AG08396 (cell line): Measurements from ENCODE around the gene TOP3A.
A peak's percentile ranks its signal among the peaks of the same experiment; 100 is the strongest.
"Not testable (repeated sequence)": the region's sequence is repeated elsewhere in the genome, so short reads cannot be mapped to it uniquely, and the experiment has no call there.

Experiments
- DNase-seq: peaks from one replicate; pipeline ENCODE4 v3.0.0; 2012; ENCODE audit warnings: low spot score, mixed read lengths

Gene TOP3A, protein sequence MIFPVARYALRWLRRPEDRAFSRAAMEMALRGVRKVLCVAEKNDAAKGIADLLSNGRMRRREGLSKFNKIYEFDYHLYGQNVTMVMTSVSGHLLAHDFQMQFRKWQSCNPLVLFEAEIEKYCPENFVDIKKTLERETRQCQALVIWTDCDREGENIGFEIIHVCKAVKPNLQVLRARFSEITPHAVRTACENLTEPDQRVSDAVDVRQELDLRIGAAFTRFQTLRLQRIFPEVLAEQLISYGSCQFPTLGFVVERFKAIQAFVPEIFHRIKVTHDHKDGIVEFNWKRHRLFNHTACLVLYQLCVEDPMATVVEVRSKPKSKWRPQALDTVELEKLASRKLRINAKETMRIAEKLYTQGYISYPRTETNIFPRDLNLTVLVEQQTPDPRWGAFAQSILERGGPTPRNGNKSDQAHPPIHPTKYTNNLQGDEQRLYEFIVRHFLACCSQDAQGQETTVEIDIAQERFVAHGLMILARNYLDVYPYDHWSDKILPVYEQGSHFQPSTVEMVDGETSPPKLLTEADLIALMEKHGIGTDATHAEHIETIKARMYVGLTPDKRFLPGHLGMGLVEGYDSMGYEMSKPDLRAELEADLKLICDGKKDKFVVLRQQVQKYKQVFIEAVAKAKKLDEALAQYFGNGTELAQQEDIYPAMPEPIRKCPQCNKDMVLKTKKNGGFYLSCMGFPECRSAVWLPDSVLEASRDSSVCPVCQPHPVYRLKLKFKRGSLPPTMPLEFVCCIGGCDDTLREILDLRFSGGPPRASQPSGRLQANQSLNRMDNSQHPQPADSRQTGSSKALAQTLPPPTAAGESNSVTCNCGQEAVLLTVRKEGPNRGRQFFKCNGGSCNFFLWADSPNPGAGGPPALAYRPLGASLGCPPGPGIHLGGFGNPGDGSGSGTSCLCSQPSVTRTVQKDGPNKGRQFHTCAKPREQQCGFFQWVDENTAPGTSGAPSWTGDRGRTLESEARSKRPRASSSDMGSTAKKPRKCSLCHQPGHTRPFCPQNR

DNA sequence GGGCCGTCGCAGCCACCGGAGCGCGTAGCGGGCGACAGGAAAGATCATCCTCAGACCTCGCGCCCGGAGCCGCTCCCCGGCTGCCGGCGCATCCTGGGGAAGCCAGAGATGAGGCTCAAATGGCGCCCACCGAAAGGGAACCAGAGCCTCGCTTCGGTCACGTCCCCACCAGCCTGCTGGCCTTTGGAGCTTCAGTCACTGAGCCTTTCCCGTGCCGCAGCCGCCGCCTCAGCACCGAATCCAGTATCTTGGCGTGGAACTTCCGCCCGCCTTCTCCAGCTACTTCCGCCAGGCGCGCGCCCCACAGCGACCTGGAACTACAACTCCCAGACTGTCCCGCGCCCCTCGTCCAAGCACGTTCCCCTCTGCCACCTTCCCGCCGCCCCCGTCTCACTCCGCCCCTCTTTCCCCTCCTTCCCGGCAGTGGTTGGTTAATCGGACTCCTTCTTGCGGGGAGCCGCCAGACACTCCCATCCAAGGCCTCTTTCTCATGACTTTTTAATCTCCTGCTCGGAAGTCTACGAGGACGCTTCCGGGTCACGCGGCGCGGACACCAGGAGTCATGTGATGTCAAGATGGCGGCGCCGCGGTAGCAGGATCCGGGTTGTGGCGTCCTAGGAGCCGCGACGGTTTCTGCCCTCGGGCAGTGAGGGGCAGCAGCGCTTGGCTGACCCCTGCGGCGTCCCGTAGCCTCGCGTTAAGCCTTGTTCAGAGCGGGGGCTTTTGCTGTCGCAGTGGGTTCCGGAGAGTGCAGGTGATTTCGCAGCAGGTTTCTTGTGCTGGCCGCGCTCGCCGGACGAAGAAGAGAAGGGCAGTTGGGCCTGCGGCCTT is at the start of gene TOP3A, which contains the start of gene SMCR8:
TOP3A (minus strand) TSS at position 264 of the 831 bp plus-strand sequence; CDS start at position 48, 216 bp downstream.
SMCR8 (plus strand) TSS at position 563 of the 831 bp plus-strand sequence. CDS start 497 bp downstream, outside the sequence.
- peak; percentile 94 for DNase-seq

DNA sequence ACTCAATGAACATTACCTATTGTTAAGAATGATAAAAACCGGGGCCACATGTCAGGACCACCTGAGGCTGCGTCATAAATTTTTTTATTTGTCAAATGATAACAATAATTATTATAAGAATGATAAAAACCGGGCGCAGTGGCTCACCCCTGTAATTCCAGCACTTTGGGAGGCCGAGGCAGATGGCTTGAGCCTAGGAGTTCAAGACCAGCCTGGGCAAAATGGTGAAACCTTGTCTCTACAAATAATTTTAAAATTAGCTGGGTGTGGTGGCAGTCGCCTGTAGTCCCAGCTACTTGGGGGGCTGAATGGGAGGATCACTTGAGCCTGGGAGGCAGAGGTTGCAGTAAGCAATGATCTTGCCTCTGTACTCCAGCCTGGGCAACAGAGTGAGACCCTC is 49.4 kb upstream of the TOP3A start:
- no peak for DNase-seq

DNA sequence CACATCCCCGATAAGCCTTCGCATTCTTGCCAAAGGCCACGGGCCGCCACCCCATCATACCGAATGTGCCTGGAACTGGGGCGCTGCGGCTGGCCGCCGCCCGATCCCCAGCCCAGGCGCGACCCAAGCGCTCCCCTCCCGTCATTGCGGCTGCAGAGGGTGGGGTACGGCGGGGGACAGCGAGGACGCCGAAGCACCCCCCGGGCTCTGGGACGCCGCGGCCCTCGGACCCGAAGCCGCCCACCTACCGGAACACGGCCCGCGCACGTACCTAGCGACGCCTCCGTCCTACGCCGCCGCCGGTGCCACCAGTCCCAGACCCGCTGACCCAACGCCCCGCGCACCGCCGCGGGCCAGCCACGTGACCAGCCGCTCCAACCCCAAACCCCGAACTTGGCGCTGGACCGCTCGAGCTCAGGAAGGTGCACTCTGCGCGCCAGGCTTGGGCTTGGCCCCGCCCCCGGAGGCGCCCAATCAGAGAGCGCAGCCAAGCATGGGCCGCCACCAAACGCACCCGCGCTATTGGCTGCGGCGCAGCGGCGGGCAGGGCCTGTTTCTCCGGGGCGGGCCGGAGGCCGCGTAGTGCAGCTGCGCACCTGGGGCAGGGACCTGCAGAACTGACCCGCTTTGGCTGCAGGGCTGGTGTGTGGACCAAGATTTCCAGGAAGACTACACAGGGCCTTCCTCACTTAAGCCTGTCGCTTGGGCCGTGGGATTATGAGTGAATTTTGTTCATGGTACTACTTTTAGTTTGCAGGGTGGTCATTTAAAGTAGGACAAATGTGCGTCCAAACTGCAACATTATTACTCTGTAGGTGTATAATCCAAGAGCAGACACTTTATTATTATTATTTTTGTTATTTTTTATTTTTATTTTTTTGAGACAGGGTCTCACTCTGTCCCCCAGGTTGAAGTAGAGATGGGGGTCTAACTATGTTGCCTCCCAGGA is 48.6 kb upstream of the TOP3A start, which contains the start of gene SHMT1:
SHMT1 (minus strand) TSS at position 450 of the 949 bp plus-strand sequence. CDS start 7,569 bp downstream, outside the sequence.
- peak; percentile 98 for DNase-seq

DNA sequence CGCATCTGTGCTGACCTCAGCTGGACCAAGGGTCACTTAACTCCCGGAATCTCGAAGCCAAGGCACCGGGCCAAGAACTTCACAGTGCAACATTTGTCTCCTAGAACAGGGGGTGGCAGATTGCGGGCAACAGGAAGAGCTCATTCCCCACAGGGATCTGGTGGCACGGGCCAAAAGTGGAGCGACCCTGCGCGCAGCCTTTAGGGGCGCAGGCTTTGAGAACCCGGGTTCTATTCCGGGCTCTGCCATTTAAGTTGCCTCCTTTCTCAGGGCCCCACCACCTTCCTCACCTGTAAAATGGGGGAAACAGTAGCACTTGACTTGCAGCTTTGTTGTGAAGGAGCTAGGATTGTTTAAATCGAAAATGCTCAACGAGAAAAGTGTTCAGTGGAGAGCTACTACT is 47.9 kb upstream of the TOP3A start:
- peak; percentile 36 for DNase-seq

DNA sequence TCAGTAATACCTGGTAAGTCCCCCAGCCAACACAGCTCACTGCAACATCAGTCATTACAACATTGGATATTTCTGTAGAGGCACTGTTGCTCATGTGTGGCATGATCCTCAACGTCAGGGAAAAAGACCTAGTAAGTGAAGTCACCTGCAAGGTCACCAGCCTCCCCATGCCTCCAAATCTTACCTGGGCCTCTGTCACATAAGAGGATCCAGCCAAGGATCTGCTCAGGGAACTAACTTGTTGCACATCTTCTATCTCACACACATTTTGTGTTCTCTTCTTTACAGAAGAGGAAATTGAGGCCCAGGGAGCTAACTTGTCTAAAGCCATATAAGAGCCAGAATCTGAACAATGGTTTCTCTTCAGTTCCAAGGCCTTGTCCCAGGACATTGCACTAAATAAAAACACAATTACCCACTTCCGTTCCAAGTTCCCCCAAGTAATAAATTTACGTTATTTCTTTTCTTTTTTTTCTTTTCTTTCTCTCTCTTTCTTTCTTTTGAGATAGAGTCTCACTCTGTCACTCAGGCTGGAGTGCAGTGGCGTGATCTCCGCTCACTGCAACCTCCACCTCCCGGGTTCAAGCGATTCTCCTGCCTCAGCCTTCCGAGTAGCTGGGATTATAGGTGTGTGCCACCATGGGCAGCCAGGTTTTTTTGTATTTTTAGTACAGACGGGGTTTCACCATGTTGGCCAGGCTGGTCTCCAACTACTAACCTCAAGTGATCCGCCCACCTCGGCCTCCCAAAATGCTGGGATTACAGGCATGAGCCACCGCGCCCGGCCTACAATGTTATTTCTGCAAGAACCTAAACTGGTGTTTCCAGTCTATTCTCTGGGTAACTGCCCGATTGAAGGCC is 47.3 kb upstream of the TOP3A start:
- DNase-seq, result no peak

DNA sequence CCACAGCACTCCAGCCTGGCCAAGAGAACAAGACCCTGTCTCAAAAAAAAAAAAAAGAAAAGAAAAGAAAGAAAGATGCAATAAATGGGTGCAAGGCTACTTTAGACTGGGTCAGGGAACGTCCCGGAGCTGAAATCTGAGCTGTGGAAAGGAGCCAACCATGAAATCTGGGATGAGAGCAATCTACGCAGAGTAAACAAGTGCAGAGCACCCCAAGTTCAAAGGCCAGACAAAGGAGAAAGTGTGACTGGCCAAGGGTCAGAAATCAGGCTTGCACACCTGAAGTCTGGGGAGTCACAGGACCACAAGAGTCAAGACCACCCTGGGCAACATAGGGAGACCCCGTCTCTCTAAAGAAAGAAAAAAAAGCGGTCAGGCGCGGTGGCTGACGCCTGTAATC is 45.7 kb upstream of the TOP3A start:
- no peak for DNase-seq

DNA sequence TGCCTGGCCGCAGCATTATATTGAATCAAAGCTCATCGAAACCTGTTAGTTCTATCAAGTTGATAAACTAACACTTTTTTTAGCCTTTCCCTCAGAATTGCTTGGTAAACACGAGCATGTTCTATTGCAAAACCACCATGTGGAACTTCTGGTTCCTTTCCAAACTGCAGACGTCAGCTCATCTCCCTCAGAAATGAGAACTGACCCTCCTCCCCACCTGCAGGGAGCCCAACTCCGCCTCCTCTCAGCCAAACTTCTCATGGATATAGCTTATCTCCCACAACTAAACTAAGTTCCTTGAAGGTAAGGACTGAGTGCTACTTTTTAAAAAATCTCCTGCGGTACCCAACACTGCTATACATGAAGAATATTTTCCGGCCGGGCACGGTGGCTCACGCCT is 41.8 kb upstream of the TOP3A start:
- DNase-seq, result no peak

DNA sequence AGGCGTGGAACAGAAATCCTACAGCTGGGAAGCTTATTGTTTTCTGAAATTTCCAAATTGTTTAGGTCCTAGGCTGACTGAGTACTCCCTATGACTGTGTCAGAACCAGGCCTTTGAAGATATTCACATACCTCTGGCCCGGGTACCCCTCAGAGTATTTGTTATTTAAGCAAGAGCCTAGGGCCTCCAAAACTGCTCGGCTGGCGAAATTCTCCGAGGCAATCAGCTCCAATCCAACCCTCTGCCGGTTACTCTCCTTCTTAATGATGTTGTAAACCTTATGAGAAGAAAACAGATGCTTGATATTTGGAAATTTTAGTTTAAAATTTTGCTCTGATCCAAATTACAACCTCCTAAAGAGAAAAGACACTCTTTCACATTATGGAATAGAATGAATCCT is 38.7 kb upstream of the TOP3A start:
- DNase-seq, result no peak

DNA sequence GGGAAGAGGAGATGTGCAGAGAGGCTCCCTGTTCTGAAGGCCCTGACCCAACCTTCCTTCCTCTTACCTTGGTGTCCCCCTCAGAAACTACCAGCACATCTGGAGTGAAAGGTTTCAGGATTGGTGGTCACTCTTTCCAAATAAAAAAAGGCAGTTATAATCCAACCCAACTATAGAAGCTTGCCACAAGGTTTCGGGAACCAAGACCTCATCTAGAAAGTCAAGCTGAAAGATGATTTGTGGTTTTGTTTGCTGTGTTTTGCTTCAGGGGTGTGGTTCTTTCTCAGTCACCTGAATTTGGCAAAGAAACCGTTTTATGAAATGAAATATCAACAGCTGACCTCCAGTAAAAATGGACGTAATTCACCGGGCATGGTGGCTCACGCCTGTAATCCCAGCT is 29.2 kb upstream of the TOP3A start:
- DNase-seq, result no peak

DNA sequence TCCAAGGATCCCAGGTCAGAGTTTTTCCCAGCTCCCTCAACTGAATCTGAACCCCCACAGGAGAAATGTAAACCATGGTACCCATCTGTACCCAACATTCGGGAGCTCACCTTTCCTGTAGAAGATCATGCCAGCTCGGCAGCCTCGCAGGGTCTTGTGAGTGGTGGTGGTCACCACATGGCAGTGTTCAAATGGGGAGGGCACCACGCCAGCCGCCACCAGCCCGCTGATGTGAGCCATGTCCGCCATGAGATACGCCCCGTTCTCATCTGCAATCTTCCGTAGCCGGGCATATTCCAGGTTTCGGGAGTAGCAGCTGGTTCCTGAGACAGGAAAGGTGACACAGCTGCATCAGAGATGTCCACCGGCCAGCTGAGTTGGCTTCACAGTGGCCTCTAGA is 25.1 kb upstream of the TOP3A start:
- DNase-seq, result no peak

DNA sequence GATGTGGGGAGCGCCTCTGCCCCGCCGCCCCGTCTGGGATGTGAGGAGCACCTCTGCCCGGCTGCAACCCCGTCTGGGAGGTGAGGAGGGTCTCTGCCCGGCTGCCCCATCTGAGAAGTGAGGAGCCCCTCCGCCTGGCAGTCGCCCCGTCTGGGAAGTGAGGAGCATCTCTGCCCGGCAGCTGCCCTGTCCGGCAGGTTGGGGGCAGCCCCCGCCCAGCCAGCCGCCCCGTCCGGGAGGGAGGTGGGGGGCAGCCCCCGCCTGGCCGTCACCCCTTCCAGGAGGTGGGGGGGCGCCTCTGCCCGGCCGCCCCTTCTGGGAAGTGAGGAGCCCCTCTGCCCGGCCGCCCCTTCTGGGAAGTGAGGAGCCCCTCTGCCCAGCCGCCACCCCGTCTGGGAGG is 23.4 kb upstream of the TOP3A start:
- DNase-seq, result not testable (repeated sequence)

DNA sequence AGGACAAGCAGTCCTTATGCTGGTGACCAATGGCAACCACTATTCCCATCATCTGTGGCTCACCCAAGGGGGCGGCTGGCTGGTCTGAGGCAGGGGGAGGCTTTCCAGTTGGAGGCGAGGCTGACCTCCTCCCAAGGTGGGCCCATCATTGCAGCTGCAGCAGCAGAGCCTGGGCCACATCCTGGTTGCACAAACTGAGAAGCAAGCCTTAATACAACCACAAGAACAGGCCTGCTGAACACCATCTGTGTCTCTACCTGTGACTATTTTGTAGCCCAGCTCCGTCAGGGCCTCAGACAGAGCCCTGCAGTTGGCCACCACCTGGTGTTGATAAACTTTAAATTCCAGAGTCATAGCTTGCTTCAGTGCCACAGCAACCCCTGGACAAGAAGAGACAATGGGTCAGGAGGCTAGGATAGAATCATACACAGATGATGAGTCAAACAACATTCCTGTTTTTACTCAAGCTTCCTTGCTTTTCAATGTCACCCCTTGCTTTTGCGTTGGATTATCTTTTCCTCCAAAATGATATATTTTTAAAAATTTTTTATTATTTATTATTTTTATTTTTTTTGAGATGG is 18.2 kb upstream of the TOP3A start:
- DNase-seq, result peak; percentile 18

DNA sequence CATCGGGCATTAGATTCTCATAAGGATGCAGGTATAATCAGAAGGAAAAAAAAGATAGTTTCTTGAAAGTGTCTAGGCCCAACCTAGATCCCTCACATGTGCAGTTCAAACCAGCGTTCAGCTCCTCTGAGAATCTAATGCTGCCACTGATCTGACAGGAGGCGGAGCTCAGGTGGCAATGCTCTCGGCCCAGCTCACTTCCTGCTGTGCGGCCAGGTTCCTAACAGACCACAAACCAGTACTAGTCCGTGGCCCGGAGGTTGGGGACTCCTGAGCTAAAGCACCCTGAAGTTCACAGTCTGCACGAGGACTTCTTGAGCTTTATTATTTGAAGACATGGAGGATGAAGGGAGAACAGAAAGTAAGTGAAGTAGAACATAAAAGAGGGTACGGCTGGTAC is 17.1 kb upstream of the TOP3A start:
- no peak for DNase-seq

DNA sequence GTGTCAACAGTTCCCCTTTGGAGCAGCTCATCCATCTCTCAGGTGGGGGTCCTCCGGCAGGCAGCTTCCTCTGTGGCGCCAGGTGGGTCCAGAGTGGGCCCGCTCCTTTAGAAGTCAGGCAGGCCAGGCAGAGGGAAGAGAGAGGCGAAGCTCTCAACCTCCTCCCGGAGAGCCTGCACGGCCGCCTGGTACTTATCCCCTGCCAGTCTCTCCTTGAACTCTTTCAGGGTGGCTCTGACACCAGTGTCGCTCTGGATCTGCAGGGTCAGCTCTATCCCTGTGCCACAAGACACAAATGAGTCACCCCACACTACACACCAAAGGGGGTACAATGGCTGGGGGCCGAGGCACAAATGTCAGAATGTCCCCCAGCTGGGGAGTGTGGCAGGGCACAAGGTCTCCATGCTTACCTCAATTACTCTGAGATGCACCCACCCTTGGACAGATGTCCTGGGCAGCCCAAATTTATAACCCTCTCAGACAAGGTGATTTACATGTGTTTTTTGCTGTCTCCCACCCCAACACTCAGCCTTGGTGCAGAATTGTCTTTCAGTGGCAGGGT is 13.9 kb upstream of the TOP3A start:
- DNase-seq, result no peak

DNA sequence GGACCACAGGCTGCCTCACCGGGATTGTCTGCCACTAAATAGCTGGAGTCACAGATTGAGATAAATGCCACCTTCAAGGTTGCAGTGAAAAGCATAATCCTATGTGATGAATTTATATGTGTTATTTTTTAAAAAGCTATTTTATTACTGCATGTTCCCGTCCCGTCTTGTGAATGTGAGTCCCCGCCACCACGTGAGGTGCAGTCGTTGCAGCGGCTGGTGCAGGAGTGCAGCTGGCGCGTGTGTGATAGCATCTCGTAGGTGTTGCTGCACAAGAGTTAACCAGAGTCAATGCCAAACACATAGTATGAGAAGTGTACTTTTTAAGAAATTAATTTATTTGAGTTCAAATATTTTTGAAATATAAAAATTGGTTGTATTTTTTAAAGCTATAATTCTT is 12.8 kb upstream of the TOP3A start:
- DNase-seq, result no peak

DNA sequence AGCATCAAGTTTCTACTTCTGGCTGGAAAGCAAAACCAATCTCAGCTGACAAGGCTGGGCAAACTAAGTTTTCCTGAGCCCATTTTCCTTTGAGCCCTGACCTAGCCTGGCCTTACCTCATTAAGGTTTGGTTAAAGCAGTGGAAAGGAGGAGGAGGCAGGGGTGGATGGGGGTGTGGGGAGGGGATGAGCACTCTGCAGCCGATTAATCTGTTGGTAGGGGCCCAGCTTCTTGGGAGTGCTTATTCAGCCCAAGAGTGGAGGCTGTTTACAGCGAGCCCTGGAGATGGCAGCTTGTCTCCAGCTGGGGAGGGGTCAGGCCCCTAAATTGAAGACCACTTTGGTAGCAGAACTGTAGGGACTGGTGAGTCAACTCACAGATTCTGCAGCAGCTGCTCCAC is 12.3 kb upstream of the TOP3A start:
- DNase-seq, result no peak

DNA sequence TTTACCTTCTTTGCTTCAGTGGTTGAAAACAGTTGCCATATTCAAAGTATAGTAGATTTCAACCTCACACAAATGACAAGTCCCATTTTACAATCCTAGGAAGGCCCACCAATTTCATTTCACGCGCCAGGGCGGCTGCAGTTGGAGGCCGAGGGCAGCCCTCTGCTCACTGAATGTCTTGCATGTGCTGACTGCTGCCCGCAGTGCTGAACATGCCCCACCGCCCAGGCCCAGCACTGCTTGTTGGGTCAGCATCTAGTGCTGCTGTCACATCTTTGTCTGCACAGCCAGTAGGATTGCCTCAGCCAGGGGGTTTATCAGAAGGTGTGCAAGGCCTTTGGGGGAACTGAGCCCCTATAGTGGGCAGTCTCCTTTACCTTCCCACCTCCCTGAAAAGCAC is 11.8 kb upstream of the TOP3A start:
- DNase-seq, result no peak

DNA sequence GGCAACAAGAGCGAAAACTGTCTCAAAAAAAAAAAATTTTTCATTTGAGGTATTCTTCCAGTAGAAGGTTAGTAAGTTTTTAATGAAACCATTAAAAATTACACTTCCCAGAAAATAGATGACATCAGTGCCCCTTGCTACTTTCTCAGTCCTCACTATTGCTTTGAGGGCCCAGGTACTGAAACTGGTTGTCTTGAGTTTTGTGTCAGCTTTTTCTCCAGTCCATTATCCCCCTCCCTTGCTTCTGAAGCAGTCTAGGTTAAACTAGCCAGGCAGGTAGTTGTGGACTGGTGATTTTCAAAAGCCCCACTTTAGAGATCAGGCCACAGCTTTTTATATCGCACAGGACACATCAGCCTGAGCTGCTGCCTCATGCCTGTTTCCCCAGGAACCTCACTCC is 11.2 kb upstream of the TOP3A start:
- no peak for DNase-seq
